Measurements from ENCODE around the gene ACAN. TPM values are rescaled to one million over a fixed set of nuclear protein-coding genes. Genes with fewer than 3 reads are reported as not detected.

ACAN gene
- total RNA-seq: under 1 TPM; 0.17 to 0.35 TPM

DNA sequence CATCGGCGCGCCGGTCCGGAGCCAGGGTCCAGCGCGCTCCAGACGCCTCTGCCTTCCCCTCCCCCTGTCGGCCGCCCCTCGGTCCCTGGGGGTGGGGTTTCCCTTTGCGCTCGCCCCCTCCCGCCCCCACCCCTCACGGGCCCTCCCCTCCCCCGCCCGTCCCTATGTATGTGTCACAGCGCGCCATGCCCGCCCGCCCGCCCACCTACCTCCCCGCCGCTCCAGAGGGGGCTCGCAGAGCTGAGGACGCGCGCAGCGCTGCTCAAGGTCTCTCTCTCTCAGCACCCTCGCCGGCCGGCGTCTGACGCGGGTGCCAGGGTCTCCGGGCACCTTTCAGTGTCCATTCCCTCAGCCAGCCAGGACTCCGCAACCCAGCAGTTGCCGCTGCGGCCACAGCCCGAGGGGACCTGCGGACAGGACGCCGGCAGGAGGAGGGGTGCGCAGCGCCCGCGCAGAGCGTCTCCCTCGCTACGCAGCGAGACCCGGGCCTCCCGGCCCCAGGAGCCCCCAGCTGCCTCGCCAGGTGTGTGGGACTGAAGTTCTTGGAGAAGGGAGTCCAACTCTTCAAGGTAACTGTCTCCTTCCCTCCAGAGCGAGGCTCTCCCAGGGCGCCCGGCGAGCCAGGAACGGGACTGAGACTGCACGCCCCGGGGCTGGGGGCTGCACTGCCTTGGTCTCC is at the start of gene ACAN:
Gene ACAN, plus strand, starts transcription at position 196 of the 679 bp plus-strand sequence. CDS start 32,771 bp downstream, outside the sequence.
- no peaks in the 10 kb centered on the region for H3K9me3 ChIP-seq
- TF ChIP-seq, protein P1, sequence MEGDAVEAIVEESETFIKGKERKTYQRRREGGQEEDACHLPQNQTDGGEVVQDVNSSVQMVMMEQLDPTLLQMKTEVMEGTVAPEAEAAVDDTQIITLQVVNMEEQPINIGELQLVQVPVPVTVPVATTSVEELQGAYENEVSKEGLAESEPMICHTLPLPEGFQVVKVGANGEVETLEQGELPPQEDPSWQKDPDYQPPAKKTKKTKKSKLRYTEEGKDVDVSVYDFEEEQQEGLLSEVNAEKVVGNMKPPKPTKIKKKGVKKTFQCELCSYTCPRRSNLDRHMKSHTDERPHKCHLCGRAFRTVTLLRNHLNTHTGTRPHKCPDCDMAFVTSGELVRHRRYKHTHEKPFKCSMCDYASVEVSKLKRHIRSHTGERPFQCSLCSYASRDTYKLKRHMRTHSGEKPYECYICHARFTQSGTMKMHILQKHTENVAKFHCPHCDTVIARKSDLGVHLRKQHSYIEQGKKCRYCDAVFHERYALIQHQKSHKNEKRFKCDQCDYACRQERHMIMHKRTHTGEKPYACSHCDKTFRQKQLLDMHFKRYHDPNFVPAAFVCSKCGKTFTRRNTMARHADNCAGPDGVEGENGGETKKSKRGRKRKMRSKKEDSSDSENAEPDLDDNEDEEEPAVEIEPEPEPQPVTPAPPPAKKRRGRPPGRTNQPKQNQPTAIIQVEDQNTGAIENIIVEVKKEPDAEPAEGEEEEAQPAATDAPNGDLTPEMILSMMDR (IDR thresholded peaks at IDR 0.05): no peak
- no peak within 1 kb of the TSS for H3K4me3 ChIP-seq
- H3K27ac ChIP-seq: no peak within 1 kb of the TSS
- intact Hi-C loops (cut with DNase I): no loop called here
- H3K36me3 ChIP-seq: no peaks in the 10 kb centered on the region
- H3K4me1 ChIP-seq: no peaks in the 10 kb centered on the region
- H3K9ac ChIP-seq (ENCODE audit: low read depth in 2 of 2, low read length in 2 of 2): no peak within 1 kb of the TSS
- H3K27me3 ChIP-seq: peaks cover 16% of the 10 kb centered on the region
- DNase-seq: no peak

DNA sequence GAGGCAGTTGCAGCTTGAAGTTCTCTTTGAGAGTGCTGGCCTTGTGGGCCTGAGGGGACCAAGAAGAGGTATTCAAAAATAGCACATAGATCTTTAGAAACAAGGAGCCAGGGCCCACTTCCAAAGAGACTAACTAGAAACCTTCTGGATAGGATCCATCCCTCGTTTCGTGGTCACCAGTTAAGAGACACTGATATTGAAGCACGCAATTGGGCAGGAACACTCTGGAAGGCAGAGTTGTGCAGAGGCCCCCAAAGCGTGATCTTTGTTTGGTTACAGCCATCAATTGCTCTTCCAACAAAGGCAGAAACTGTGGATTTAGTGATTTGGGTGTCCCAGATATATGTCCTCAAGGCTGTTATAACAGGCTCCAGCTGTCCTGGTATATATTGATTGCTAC is 46.7 kb upstream of the ACAN start:
- H3K36me3 ChIP-seq: no peaks in the 10 kb centered on the region
- no peak overlapping the region for H3K27ac ChIP-seq
- no peak overlapping the region for H3K9ac ChIP-seq (ENCODE audit: low read depth in 2 of 2, low read length in 2 of 2)
- H3K4me3 ChIP-seq: no peak overlapping the region
- intact Hi-C loops (cut with DNase I): no loop called here
- H3K27me3 ChIP-seq: no peaks in the 10 kb centered on the region
- no peaks in the 10 kb centered on the region for H3K9me3 ChIP-seq
- TF ChIP-seq, protein P1 (IDR thresholded peaks at IDR 0.05): no peak
- no peak for DNase-seq
- no peaks in the 10 kb centered on the region for H3K4me1 ChIP-seq

DNA sequence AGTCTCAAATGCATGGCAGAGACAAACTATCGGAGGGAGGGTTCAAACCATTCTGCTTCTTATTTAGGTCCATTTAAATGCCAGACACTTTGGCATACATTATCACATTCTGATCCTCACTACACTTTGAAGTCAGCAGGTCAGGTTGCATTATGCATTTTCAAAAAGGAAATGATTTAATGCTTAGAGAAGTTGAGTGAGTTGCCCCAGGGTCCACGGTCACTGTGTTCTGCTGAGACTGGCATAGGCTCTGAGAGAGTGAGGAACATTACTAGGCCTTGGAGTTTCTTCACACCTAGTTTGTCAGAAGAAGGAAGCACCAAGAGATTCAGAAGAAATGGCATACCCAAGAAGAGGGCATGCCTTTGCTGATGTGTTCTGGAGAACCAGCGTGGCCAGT is 46.3 kb upstream of the ACAN start:
- H3K4me3 ChIP-seq: no peak overlapping the region
- H3K9ac ChIP-seq (ENCODE audit: low read depth in 2 of 2, low read length in 2 of 2): no peak overlapping the region
- H3K27ac ChIP-seq: no peak overlapping the region
- no peaks in the 10 kb centered on the region for H3K36me3 ChIP-seq
- no peaks in the 10 kb centered on the region for H3K27me3 ChIP-seq
- DNase-seq: no peak
- H3K9me3 ChIP-seq: no peaks in the 10 kb centered on the region
- TF ChIP-seq, protein P1 (IDR thresholded peaks at IDR 0.05): no peak
- intact Hi-C loops (cut with DNase I): no loop called here
- no peaks in the 10 kb centered on the region for H3K4me1 ChIP-seq

GRCh38 chr15:88759872-88760271 is 43.4 kb upstream of the ACAN start:
- Histone ChIP-seq H3K4me3 (no peak overlapping the region), H3K36me3 (no peaks in the 10 kb centered on the region), H3K4me1 (no peaks in the 10 kb centered on the region), H3K27me3 (no peaks in the 10 kb centered on the region), H3K9me3 (no peaks in the 10 kb centered on the region), H3K9ac (ENCODE audit: low read depth in 2 of 2, low read length in 2 of 2) (no peak overlapping the region), H3K27ac (no peak overlapping the region)
- no peak for DNase-seq
- intact Hi-C loops (cut with DNase I): no loop called here
- TF ChIP-seq, protein P1 (IDR thresholded peaks at IDR 0.05): no peak

DNA sequence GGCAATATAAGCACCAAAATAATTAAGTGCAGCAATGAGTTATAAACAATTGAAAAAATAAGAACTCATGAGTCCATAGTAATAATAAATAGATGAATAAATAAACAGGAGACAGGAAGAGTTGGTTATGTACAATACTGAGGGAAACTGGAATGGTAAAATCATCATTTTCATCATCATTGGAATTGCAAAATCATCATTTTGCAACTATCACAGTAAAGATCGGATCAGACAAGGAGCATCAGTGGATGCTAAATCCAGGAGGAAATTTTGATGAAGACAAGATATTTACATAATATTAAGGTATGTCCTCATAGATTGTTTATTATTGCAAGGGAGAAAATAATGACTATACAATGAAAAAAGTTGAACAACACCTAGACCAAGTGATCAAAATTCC is 38.8 kb upstream of the ACAN start:
- no peak overlapping the region for H3K4me3 ChIP-seq
- H3K27me3 ChIP-seq: no peaks in the 10 kb centered on the region
- intact Hi-C loops (cut with DNase I): no loop called here
- H3K9me3 ChIP-seq: no peaks in the 10 kb centered on the region
- DNase-seq: no peak
- no peaks in the 10 kb centered on the region for H3K36me3 ChIP-seq
- H3K27ac ChIP-seq: no peak overlapping the region
- H3K4me1 ChIP-seq: no peaks in the 10 kb centered on the region
- H3K9ac ChIP-seq (ENCODE audit: low read depth in 2 of 2, low read length in 2 of 2): no peak overlapping the region
- TF ChIP-seq, protein P1 (IDR thresholded peaks at IDR 0.05): no peak
